Measurements from ENCODE around the gene MAGI3. TPM values are rescaled to one million over a fixed set of nuclear protein-coding genes. Genes with fewer than 3 reads are reported as not detected.

Gene MAGI3
- total RNA-seq, 1 donor from 2014 or later = 7.2 TPM

DNA sequence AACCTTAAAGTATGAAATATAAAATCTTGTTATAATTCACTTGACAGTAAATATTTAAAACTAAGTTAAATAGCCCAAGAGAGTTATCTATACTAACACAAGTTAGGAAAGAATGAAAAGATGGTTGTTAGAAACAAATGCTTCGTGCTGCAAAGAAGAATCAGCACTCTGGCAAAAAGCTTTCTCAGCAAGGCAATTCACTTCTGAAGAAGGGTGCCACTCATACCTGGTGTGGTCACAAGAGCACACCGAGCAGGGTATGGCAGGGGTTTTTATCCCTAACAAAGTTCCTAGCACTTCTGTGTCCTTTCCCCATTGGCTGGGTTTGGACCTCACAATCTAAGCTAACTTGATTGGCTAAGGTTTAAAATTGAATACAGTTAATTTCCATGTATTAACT lies 121.0 kb downstream of the MAGI3 start:
- DNase-seq (ENCODE audit: low spot score) = no peak

GRCh38 chr1:113515498-113515897 lies 125.2 kb downstream of the MAGI3 start:
- DNase-seq (ENCODE audit: low spot score) = no peak

GRCh38 chr1:113517346-113517745 lies 127.0 kb downstream of the MAGI3 start:
- DNase-seq (ENCODE audit: low spot score) = no peak

DNA sequence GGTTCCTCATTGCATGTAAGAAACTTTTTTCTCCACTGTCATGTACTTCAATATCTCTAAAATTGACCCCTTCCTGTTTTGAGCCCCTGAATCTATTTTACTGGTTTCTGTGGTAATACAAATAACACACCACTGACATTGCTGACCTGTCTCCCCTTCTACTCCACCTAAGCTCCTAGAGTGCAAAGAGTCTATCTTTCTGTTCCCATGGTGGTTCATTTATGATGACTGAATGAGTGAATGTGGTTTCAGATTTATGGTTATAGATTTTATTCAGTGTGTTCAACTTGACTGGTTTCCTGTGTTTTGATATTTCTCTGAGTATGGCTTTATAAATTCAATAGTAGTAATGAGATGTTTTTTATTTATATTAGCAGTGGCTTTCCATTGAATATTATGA lies 127.7 kb downstream of the MAGI3 start:
- no peak for DNase-seq (ENCODE audit: low spot score)

DNA sequence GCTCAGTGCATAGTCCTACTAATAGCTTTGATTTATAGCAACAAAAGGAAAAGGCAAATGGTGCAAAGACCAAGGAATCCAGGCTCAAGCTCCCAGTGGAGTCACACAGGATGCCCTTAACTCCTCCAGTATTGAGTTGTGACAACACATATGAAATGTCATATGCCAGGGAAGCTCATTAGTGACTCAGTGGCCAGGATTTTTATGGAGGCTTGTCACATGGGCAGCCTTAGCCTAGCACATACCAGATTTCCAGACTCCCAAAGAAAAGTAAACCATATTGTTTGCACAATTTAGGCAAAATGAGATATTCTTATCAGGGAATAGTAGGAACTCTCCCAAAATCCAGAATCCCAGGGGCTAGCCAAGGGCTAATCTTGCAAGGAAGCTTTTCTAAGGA lies 129.2 kb downstream of the MAGI3 start:
- DNase-seq (ENCODE audit: low spot score) = no peak

GRCh38 chr1:113530021-113530420 lies 139.7 kb downstream of the MAGI3 start:
- DNase-seq (ENCODE audit: low spot score) = no peak

DNA sequence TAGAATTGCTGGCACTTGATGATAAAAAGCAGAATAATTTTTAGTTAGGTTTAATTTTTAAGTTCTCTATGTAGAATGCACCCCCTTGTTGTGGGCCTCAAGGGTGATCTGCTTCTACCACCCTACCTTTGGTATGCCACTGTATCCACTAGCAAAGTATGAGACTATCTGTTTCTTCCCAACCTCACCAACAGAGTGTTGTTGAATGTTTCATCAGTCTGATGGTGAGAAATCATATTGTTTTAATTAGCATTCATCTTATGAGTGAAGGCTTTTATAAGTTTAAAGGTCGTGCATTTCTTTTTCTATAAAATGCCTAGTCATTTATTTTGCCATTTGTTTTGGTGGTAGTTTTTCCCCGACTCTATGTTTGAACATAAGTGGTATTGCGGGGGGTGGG lies 141.0 kb downstream of the MAGI3 start:
- DNase-seq (ENCODE audit: low spot score) = no peak

- no peak for DNase-seq (ENCODE audit: low spot score)
Measured at GRCh38 chr1:113533061-113533460, 142.7 kb downstream of the MAGI3 start.

- DNase-seq (ENCODE audit: low spot score) = no peak
Measured at GRCh38 chr1:113534130-113534817, 144.0 kb downstream of the MAGI3 start.

- DNase-seq (ENCODE audit: low spot score) = no peak
Measured at GRCh38 chr1:113534875-113535274, 144.6 kb downstream of the MAGI3 start.

- no peak for DNase-seq (ENCODE audit: low spot score)
Measured at GRCh38 chr1:113536182-113536780, 146.0 kb downstream of the MAGI3 start.

- DNase-seq (ENCODE audit: low spot score) = no peak
Measured at GRCh38 chr1:113538225-113538624, 147.9 kb downstream of the MAGI3 start.

DNA sequence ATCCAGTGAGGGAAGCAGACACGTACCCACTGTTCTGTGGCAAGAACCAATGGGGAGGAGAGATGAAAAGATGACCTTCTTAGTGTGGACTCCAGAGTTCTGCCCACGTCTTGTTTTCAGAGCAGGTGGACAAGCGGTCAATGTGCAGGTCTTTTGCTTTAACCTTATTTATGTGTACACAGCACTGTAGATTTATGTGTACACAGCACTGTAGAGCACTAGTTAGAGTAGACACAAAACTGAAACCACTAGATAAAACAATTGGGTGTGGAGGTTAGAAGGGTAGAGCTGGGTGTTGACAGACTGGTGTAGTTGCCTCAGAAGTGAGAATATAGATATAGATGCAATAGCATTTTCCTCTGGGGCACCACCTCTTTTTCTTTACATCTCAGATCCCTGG lies 150.0 kb downstream of the MAGI3 start:
- no peak for DNase-seq (ENCODE audit: low spot score)

DNA sequence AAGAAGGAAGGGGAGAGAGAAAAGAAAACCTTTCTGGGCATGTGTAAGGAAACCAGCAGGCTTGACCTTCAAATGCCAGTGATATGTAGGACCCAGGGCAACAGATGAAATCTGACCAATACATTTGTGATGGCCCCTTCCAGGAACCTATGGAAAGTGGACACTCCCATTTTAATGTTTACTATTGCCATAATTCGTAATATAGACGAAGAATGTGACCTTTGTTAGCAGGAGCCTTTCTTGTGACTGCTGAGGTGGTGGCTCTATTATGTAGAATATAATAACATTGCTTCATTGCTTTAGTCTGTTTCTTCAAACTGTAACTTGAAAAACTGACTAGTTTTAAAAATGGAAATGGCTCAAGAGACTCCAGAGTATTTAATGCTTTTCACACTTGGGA lies 150.8 kb downstream of the MAGI3 start:
- DNase-seq (ENCODE audit: low spot score) = no peak

DNA sequence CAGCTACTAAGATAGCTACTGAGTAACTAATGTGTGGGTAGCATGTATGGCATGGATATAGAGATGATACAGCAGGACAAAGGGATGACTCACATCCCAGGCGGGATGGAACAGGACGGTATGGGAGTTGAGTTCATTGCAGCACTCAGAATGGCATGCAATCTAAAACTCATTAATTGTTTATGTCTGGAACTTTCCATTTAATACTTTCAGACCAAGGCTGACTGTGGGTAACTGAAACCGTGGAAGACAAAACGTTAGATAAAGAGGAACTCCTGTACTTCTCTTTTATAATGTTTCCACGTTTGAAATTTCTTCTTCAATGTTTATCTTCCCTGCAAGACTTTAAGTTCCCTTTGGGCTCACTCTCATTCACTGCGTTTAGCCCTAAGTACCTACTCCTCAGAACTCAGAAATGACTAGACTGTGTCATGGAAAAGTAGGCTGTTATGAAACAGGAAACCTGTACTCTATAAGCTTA lies 151.9 kb downstream of the MAGI3 start:
- no peak for DNase-seq (ENCODE audit: low spot score)

GRCh38 chr1:113543110-113543509 lies 152.8 kb downstream of the MAGI3 start:
- DNase-seq (ENCODE audit: low spot score) = no peak

DNA sequence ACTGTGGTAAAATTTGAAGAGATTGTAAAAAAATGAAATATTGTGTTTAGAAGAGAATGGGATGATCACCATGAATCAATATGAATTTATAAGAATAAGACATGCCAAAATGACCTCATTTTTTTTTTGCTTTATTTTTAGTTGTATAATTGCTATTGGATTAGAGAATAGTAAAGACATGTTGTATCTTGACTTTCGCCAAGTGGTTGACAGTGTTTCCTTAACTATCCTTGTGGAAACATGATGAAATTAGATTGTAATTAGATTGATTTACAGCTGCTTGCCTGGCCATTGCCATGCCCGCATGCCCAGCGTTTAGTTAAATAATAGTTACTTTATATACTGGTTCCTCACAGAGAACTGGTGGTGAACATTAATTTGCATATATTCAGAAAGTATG lies 154.9 kb downstream of the MAGI3 start:
- DNase-seq (ENCODE audit: low spot score) = no peak

- no peak for DNase-seq (ENCODE audit: low spot score)
Measured at GRCh38 chr1:113545626-113546025, 155.3 kb downstream of the MAGI3 start.

- DNase-seq (ENCODE audit: low spot score) = no peak
Measured at GRCh38 chr1:113551728-113552127, 161.4 kb downstream of the MAGI3 start.

- no peak for DNase-seq (ENCODE audit: low spot score)
Measured at GRCh38 chr1:113552244-113552643, 161.9 kb downstream of the MAGI3 start.

GRCh38 chr1:113557187-113557586 lies 166.9 kb downstream of the MAGI3 start:
- DNase-seq (ENCODE audit: low spot score) = no peak

GRCh38 chr1:113565621-113566020 lies 175.3 kb downstream of the MAGI3 start:
- no peak for DNase-seq (ENCODE audit: low spot score)

DNA sequence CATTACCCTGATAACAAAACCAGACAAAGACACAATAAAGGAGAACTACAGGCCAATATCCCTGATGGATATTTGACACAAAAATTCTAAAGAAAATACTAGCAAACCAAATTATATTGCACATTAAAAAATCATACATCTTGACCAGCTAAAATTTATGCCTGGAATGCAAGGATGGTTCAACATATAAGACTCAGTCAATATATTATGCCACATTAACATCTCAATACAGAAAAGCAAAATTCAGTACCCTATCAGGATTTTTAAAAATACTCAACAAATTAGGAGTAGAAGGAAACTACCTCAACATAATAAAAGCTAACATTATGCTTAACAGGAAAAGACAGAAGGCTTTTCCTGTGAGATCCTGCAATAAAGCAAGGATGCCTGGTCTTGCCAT lies 177.1 kb downstream of the MAGI3 start:
- no peak for DNase-seq (ENCODE audit: low spot score)
